Hindlimb muscle (tissue), 1 donor: Measurements from ENCODE around the gene FRG1. TPM values are rescaled to one million over a fixed set of nuclear protein-coding genes. Genes with fewer than 3 reads are reported as not detected.
"Not testable (repeated sequence)": the region's sequence is repeated elsewhere in the genome, so short reads cannot be mapped to it uniquely, and the experiment has no call there.

Experiments
- DNase-seq: peaks from one replicate; pipeline ENCODE4 v3.0.0-alpha.2; 2013
- polyA plus RNA-seq: library from polyadenylated mRNA; unstranded; fragments of 120-200 nt; gene quantifications from one replicate; pipeline ENCODE4 v1.2.1, GENCODE V29; 2013; ENCODE audit not compliant: insufficient read length

Gene FRG1
- polyA plus RNA-seq, 1 donor: 34.3 TPM

- DNase-seq: not testable (repeated sequence)
Observed at GRCh38 chr4:189985651-189986243, 45.1 kb downstream of the FRG1 start.

GRCh38 chr4:189988877-189989431, 48.3 kb downstream of the FRG1 start:
- DNase-seq: no peak

GRCh38 chr4:189989941-189990340, 49.3 kb downstream of the FRG1 start:
- DNase-seq: not testable (repeated sequence)

Other genes with a start within 250 kb of the FRG1 start
- not detected for gene FRG2, start 86.4 kb downstream of the FRG1 start, polyA plus RNA-seq
- gene DBET, start 123.6 kb downstream of the FRG1 start, polyA plus RNA-seq: not detected
- gene DUX4, start 232.9 kb downstream of the FRG1 start, polyA plus RNA-seq: 0.58 TPM